IMR-90 (cell line): ENCODE results near the gene ATG10. TPM values are rescaled to one million over a fixed set of nuclear protein-coding genes. Genes with fewer than 3 reads are reported as not detected.
"Not testable (repeated sequence)": the region's sequence is repeated elsewhere in the genome, so short reads cannot be mapped to it uniquely, and the experiment has no call there.

Experiments used
- ATAC-seq: fragments of 200-7000 bp; cut with Tn5 transposase; 2 replicates; pipeline ENCODE4 v1.9.1; 2020; ENCODE audit warnings: low read depth, mild to moderate bottlenecking, moderate library complexity
- BruUV-seq: library from RNA; stranded (reverse); fragments of 400-500 nt; replicated peaks from 2 replicates; lab custom pipeline; 2021; lab: Mats Ljungman, UMichigan
- CTCF ChIA-PET: fragments of 300-600 bp; formaldehyde crosslinking; extraction: SDS; loops from one replicate; lab custom pipeline; 2021; ENCODE audit warnings: antibody characterized with exemption; lab: Yijun Ruan, JAX
- POLR2A ChIA-PET: fragments of 300-600 bp; sonication (Branson Sonifier 250); formaldehyde crosslinking; loops from one replicate; lab custom pipeline; 2022; ENCODE audit warnings: antibody characterized with exemption; ENCODE audit not compliant: unreplicated experiment; lab: Charles Lee
- DNase-seq: peaks from one replicate; pipeline ENCODE4 v3.0.0; 2013
- H2AFZ ChIP-seq: replicated peaks from 2 replicates; pipeline ENCODE3; 2013; ENCODE audit warnings: low read length, mild to moderate bottlenecking; ENCODE audit not compliant: poor library complexity
- H2AK5ac ChIP-seq: 2 replicates; pipeline ENCODE4 v1.6.1; 2013; ENCODE audit warnings: low read depth, low read length, inconsistent platforms
- H2AK9ac ChIP-seq: replicated peaks from 2 replicates; pipeline ENCODE3; 2013; ENCODE audit warnings: mild to moderate bottlenecking, low read depth, low read length, moderate library complexity; ENCODE audit not compliant: poor library complexity
- H2BK120ac ChIP-seq: 2 replicates; pipeline ENCODE4 v1.6.1; 2013; ENCODE audit warnings: low read depth, low read length, inconsistent platforms
- H2BK15ac ChIP-seq: 3 replicates; pipeline ENCODE4 v1.6.1; 2013; ENCODE audit warnings: low read depth, low read length, inconsistent platforms
- H2BK20ac ChIP-seq: 2 replicates; pipeline ENCODE4 v1.6.1; 2013; ENCODE audit warnings: low read depth, mild to moderate bottlenecking, inconsistent platforms, low read length, moderate library complexity
- H2BK5ac ChIP-seq: 2 replicates; pipeline ENCODE4 v1.6.1; 2013; ENCODE audit warnings: mild to moderate bottlenecking, low read depth, low read length, inconsistent platforms; ENCODE audit not compliant: poor library complexity, severe bottlenecking
- H3K14ac ChIP-seq: replicated peaks from 2 replicates; pipeline ENCODE4 v1.6.1; 2013; ENCODE audit warnings: low read depth, low read length, inconsistent platforms
- H3K18ac ChIP-seq: 2 replicates; pipeline ENCODE4 v1.6.1; 2013; ENCODE audit warnings: low read depth, low read length, control low read depth
- H3K23ac ChIP-seq: 2 replicates; pipeline ENCODE4 v1.6.1; 2013; ENCODE audit warnings: low read depth, low read length, inconsistent platforms
- H3K27ac ChIP-seq: 2 replicates; pipeline ENCODE4 v1.5.1; 2013; ENCODE audit warnings: mild to moderate bottlenecking, control low read depth, low read length; ENCODE audit not compliant: insufficient read depth
- H3K27me3 ChIP-seq: 2 replicates; pipeline ENCODE4 v1.6.1; 2013; ENCODE audit warnings: low read length; ENCODE audit not compliant: control insufficient read depth, insufficient read depth
- H3K36me3 ChIP-seq: 2 replicates; pipeline ENCODE4 v1.6.1; 2013; ENCODE audit warnings: low read length, mixed read lengths; ENCODE audit not compliant: control insufficient read depth, insufficient read depth
- H3K4ac ChIP-seq: 2 replicates; pipeline ENCODE4 v1.6.1; 2013; ENCODE audit warnings: low read depth, low read length, inconsistent platforms
- H3K4me1 ChIP-seq: 2 replicates; pipeline ENCODE4 v1.6.1; 2013; ENCODE audit warnings: low read length, mixed read lengths; ENCODE audit not compliant: control insufficient read depth, insufficient read depth
- H3K4me2 ChIP-seq: 2 replicates; pipeline ENCODE4 v1.6.1; 2013; ENCODE audit warnings: low read depth, mild to moderate bottlenecking, control low read depth, low read length, moderate library complexity
- H3K4me3 ChIP-seq: 2 replicates; pipeline ENCODE4 v1.5.1; 2013; ENCODE audit warnings: low read depth, mild to moderate bottlenecking, control low read depth, low read length, moderate library complexity; ENCODE audit not compliant: insufficient read depth
- H3K56ac ChIP-seq: 2 replicates; pipeline ENCODE4 v1.6.1; 2013; ENCODE audit warnings: low read length, inconsistent platforms; ENCODE audit not compliant: insufficient read depth; ENCODE audit errors: extremely low read depth
- H3K79me1 ChIP-seq, 2 experiments: 2 replicates each; pipeline ENCODE4 v1.6.1; 2013; ENCODE audit warnings: low read length in 2 of 2, inconsistent platforms in 1 of 2, low read depth in 1 of 2
- H3K9ac ChIP-seq: 2 replicates; pipeline ENCODE4 v1.6.1; 2013; ENCODE audit warnings: low read depth, low read length, control low read depth
- H3K9me1 ChIP-seq: 2 replicates; pipeline ENCODE4 v1.6.1; 2013; ENCODE audit warnings: low read length, inconsistent platforms; ENCODE audit not compliant: insufficient read depth
- H3K9me3 ChIP-seq: 2 replicates; pipeline ENCODE4 v1.6.1; 2013; ENCODE audit warnings: low read length; ENCODE audit not compliant: control insufficient read depth, insufficient read depth
- H4K20me1 ChIP-seq: 2 replicates; pipeline ENCODE4 v1.6.1; 2013; ENCODE audit warnings: low read length, inconsistent platforms; ENCODE audit not compliant: insufficient read depth
- H4K5ac ChIP-seq: 2 replicates; pipeline ENCODE4 v1.6.1; 2013; ENCODE audit warnings: mild to moderate bottlenecking, low read depth, low read length, control low read depth
- H4K8ac ChIP-seq, 2 experiments: 2 replicates each; pipeline ENCODE4 v1.6.1; 2013; ENCODE audit warnings: low read depth in 2 of 2, low read length in 2 of 2, control low read depth in 1 of 2, inconsistent platforms in 1 of 2
- H4K91ac ChIP-seq: 2 replicates; pipeline ENCODE4 v1.6.1; 2013; ENCODE audit warnings: low read depth, low read length, inconsistent platforms; ENCODE audit not compliant: insufficient read depth
- WGBS, 2 experiments: methylation state at CpG; one replicate each; pipeline versions ENCODE4 v1.1.5 to v1.1.7; 2013; ENCODE audit warnings: missing lambda C conversion rate in 2 of 2; ENCODE audit not compliant: insufficient read length in 1 of 2; ENCODE audit errors: extremely low coverage in 2 of 2; 5-methylcytosine and 5-hydroxymethylcytosine counted together
- dilution Hi-C: fragments of 300-500 bp; cut with HindIII; formaldehyde crosslinking; loops from one replicate; pipeline ENCODE4 v1.14.3; 2018; ENCODE audit warnings: low sequenced_read_pairs; ENCODE audit not compliant: unreplicated experiment
- in situ Hi-C: fragments of 300-500 bp; cut with MboI; formaldehyde crosslinking; loops from 3 replicates; pipeline ENCODE4 v1.14.3; 2019; ENCODE audit warnings: low sequenced_read_pairs, inconsistent platforms, mixed read lengths
- intact Hi-C: fragments of 100-400 bp; cut with micrococcal nuclease; formaldehyde crosslinking; loops from 2 replicates; pipeline ENCODE4 v1.10.0; 2022
- polyA plus RNA-seq, 3 experiments: library from polyadenylated mRNA; depleted of rRNA; stranded (reverse); fragments of >200 nt; gene quantifications; 2 replicates each; pipeline ENCODE4 v1.2.3, GENCODE V29; 2012; ENCODE audit warnings: low replicate concordance in 1 of 3
- total RNA-seq: library from RNA; depleted of rRNA; stranded (reverse); fragments of >200 nt; gene quantifications from 2 replicates; pipeline ENCODE4 v1.2.3, GENCODE V29; 2012

ATG10 gene
- total and polyA plus RNA-seq, 2 of the 4 experiments (the other 2 are of a cell fraction) = 3.4 to 8.1 TPM

- H3K27me3 ChIP-seq, H4K91ac ChIP-seq, H4K5ac ChIP-seq, H2AK5ac ChIP-seq, H3K4me3 ChIP-seq, H3K36me3 ChIP-seq, in situ Hi-C loops, H3K79me1 ChIP-seq, H2BK120ac ChIP-seq, DNase-seq, H3K9me3 ChIP-seq, H2BK20ac ChIP-seq, H2AFZ ChIP-seq, H2AK9ac ChIP-seq, H3K9ac ChIP-seq, H2BK15ac ChIP-seq, H3K27ac ChIP-seq, H3K23ac ChIP-seq, H3K4ac ChIP-seq, H3K14ac ChIP-seq, H4K8ac ChIP-seq, BruUV-seq, H3K4me2 ChIP-seq, intact Hi-C loops, H4K20me1 ChIP-seq, H3K56ac ChIP-seq, H3K18ac ChIP-seq, H3K4me1 ChIP-seq, POLR2A ChIA-PET, dilution Hi-C loops, ATAC-seq, H3K9me1 ChIP-seq, CTCF ChIA-PET, H2BK5ac ChIP-seq: not testable (repeated sequence)
- WGBS, 2 experiments = 67% methylated on average over 1 of the region's 1 CpG; no CpG with 5 or more reads in 1 of the 2 experiments
Measured at GRCh38 chr5:82042894-82043293, 71.1 kb downstream of the ATG10 start.
